K562 (cell line): ENCODE data around the gene ACADVL. TPM values are rescaled to one million over a fixed set of nuclear protein-coding genes. Genes with fewer than 3 reads are reported as not detected.
A peak's percentile ranks its signal among the peaks of the same experiment; 100 is the strongest.

Source experiments
- CCAR2 ChIP-seq: fragments of 200-400 bp; formaldehyde crosslinking; IDR thresholded peaks from 2 replicates; pipeline ENCODE4 v1.6.1; 2017; ENCODE audit warnings: mild to moderate bottlenecking, low read depth, low read length
- CREB3L1 ChIP-seq: fragments of 450-650 bp; IDR thresholded peaks from 2 replicates; pipeline ENCODE4 v1.6.1; 2014; ENCODE audit warnings: low read depth, mild to moderate bottlenecking, moderate library complexity, borderline replicate concordance
- GABPB1 ChIP-seq: sonication (generic); formaldehyde crosslinking; IDR thresholded peaks from 2 replicates; pipeline ENCODE4 v1.8.0; 2022; ENCODE audit warnings: mild to moderate bottlenecking, missing genetic modification reagents
- GATA2 ChIP-seq: sonication (generic); formaldehyde crosslinking; IDR thresholded peaks from 2 replicates; pipeline ENCODE4 v1.4.0; 2020; ENCODE audit warnings: mild to moderate bottlenecking, missing genetic modification reagents
- GATAD2B ChIP-seq: fragments of 450-650 bp; IDR thresholded peaks from 2 replicates; pipeline ENCODE4 v1.6.1; 2017; ENCODE audit warnings: mild to moderate bottlenecking, borderline replicate concordance
- MAFF ChIP-seq: IDR thresholded peaks from 2 replicates; pipeline ENCODE4 v1.6.1; 2012; ENCODE audit warnings: low read length, improper control_type of control experiment
- MLX ChIP-seq, 2 experiments: fragments of 450-650 bp in 1 of 2; sonication (generic) in 1 of 2; formaldehyde crosslinking; conservative IDR thresholded peaks; 2 replicates each; pipeline versions ENCODE4 v1.4.0 to v1.8.1; 2020 to 2022; ENCODE audit warnings: mild to moderate bottlenecking in 1 of 2, missing genetic modification reagents in 1 of 2
- MNT ChIP-seq, 2 experiments: fragments of 450-650 bp; conservative IDR thresholded peaks; 2 replicates each; pipeline ENCODE4 v1.6.1; 2017; ENCODE audit warnings: mild to moderate bottlenecking in 2 of 2, moderate library complexity in 2 of 2
- NFIC ChIP-seq: fragments of 450-650 bp; IDR thresholded peaks from 2 replicates; pipeline ENCODE4 v1.6.1; 2017; ENCODE audit warnings: mild to moderate bottlenecking, inconsistent platforms
- NRF1 ChIP-seq, 2 experiments: fragments of 450-650 bp; IDR thresholded peaks in 1 of 2; conservative IDR thresholded peaks in 1 of 2; 2 replicates each; pipeline ENCODE4 v1.6.1; 2014; ENCODE audit warnings: mild to moderate bottlenecking in 2 of 2
- POLR2H ChIP-seq: IDR thresholded peaks from 2 replicates; pipeline ENCODE4 v1.6.1; 2016; ENCODE audit warnings: missing genetic modification characterization, low read depth, mild to moderate bottlenecking, control low read depth, missing compliant biosample characterization, moderate library complexity
- PURB ChIP-seq: sonication (generic); formaldehyde crosslinking; IDR thresholded peaks from 2 replicates; pipeline ENCODE4 v1.9.0; 2021; ENCODE audit warnings: low read depth, mild to moderate bottlenecking, missing genetic modification reagents
- SIN3A ChIP-seq, 2 experiments: fragments of 150-350 bp in 1 of 2; IDR thresholded peaks; 2 replicates each; pipeline ENCODE4 v1.6.1; 2011 to 2016; ENCODE audit warnings: borderline replicate concordance in 2 of 2, low read depth in 2 of 2, low read length in 2 of 2, mild to moderate bottlenecking in 2 of 2, moderate library complexity in 2 of 2; ENCODE audit not compliant: control insufficient read depth in 1 of 2
- SMARCE1 ChIP-seq: fragments of 450-650 bp; IDR thresholded peaks from 2 replicates; pipeline ENCODE4 v1.7.1; 2016; ENCODE audit warnings: mild to moderate bottlenecking
- TAL1 ChIP-seq: fragments of 450-650 bp; IDR thresholded peaks from 2 replicates; pipeline ENCODE4 v1.6.1; 2016; ENCODE audit warnings: mild to moderate bottlenecking
- TCF7L2 ChIP-seq: fragments of 150-350 bp; IDR thresholded peaks from 2 replicates; pipeline ENCODE4 v1.6.1; 2016; ENCODE audit warnings: low read depth, mild to moderate bottlenecking, low read length, moderate library complexity
- TFE3 ChIP-seq: fragments of 450-650 bp; formaldehyde crosslinking; IDR thresholded peaks from 2 replicates; pipeline ENCODE4 v1.4.0; 2020; ENCODE audit warnings: mild to moderate bottlenecking, mixed read lengths
- TRIM28 ChIP-seq: fragments of 450-650 bp; IDR thresholded peaks from 2 replicates; pipeline ENCODE4 v1.6.1; 2017
- ZC3H4 ChIP-seq: sonication (generic); formaldehyde crosslinking; IDR thresholded peaks from 2 replicates; pipeline ENCODE4 v1.9.0; 2021; ENCODE audit warnings: missing genetic modification reagents, borderline replicate concordance
- ZKSCAN1 ChIP-seq: fragments of 150-350 bp; IDR thresholded peaks from 2 replicates; pipeline ENCODE4 v1.6.1; 2016; ENCODE audit warnings: low read depth, low read length
- ZNF232 ChIP-seq: sonication (generic); formaldehyde crosslinking; IDR thresholded peaks from 2 replicates; pipeline ENCODE4 v1.8.0; 2022; ENCODE audit warnings: mild to moderate bottlenecking, missing genetic modification reagents
- ZNF354B ChIP-seq: fragments of 250-450 bp; sonication (Bioruptor Pico); IDR thresholded peaks from 2 replicates; pipeline ENCODE4 v1.4.0; 2020
- ZNF644 ChIP-seq: fragments of 200-800 bp; sonication (Bioruptor generic); IDR thresholded peaks from 2 replicates; pipeline ENCODE4 v1.6.1; 2016; ENCODE audit warnings: low read depth, missing genetic modification characterization, missing compliant biosample characterization
- polyA plus RNA-seq, 8 experiments: library from polyadenylated mRNA; depleted of rRNA in 4 of 8; stranded (reverse) in 5 of 8; unstranded in 3 of 8; fragments of >200 nt; fragmentation: Nextera tagmentation in 2 of 8; fragmentation: Illumina TruSeq in 1 of 8; extraction: Ambion mirVana in 2 of 8; extraction: Trizol in 1 of 8; gene quantifications; 2 replicates each; pipeline versions ENCODE4 v1.2.1 to v1.2.3, GENCODE V29; 2011 to 2014; ENCODE audit warnings: inconsistent platforms in 1 of 8, missing spikeins in 1 of 8
- total RNA-seq, 7 experiments: library from RNA; depleted of rRNA in 6 of 7; stranded (reverse); fragments of >200 nt in 6 of 7; fragmentation: Illumina TruSeq in 2 of 7; extraction: Trizol in 2 of 7; gene quantifications; 2 replicates each; pipeline versions ENCODE4 v1.2.1 to v1.2.3, GENCODE V29; 2011 to 2021; ENCODE audit warnings: low replicate concordance in 1 of 7

The ACADVL gene
- total and polyA plus RNA-seq, 9 of the 15 experiments (the other 6 are each of a cell fraction or from before 2014, with no cell fraction given), result 25.5 to 449 (median 214) TPM

- no peak for TF ChIP-seq GATA2 (CRISPR knock-in tag)
- no peak for TF ChIP-seq TRIM28
- no peak for TF ChIP-seq POLR2H
- no peak for TF ChIP-seq TFE3 (CRISPR knock-in tag)
- no peak for TF ChIP-seq ZKSCAN1
- no peak for TF ChIP-seq ZNF644
- no peak for TF ChIP-seq SIN3A (IDR thresholded peaks at IDR 0.05; ENCODE audit: borderline replicate concordance in 2 of 2, control insufficient read depth in 1 of 2, low read depth in 2 of 2, low read length in 2 of 2)
- TF ChIP-seq GATAD2B, result no peak
- no peak for TF ChIP-seq ZNF354B
- no peak for TF ChIP-seq ZNF232
- TF ChIP-seq TCF7L2, result no peak
- no peak for TF ChIP-seq MAFF
- TF ChIP-seq GABPB1 (CRISPR knock-in tag), result 0 out of 2 replicates have a peak, but pooled peaks have one; percentile 2
- TF ChIP-seq PURB (CRISPR knock-in tag), result no peak
- TF ChIP-seq TAL1, result no peak
- 0 out of 4 replicates have a peak, but pooled peaks of 1 of the 2 experiments have one; percentile 17 for TF ChIP-seq MNT (conservative IDR thresholded peaks at IDR 0.05)
- peak; percentile 71 for TF ChIP-seq NFIC
- TF ChIP-seq CCAR2, result no peak
- no peak for TF ChIP-seq MLX (CRISPR knock-in tag; conservative IDR thresholded peaks at IDR 0.05)
- TF ChIP-seq ZC3H4 (CRISPR knock-in tag), result no peak
- no peak for TF ChIP-seq SMARCE1
- peak in 1 of 2 experiments; percentile 23; a peak in 1 of 4 replicates for TF ChIP-seq NRF1 (conservative IDR thresholded peaks at IDR 0.05 in 1 of 2, IDR thresholded peaks at IDR 0.05 in 1 of 2)
- no peak for TF ChIP-seq CREB3L1
These were observed 42.4 kb upstream of the ACADVL start (continued) for GRCh38 chr17:7177191-7177953.
